Fibroblast of upper back skin (primary cell): ENCODE results near the gene CLPTM1L.

Experiments used
- DNase-seq: peaks from one replicate; pipeline ENCODE4 v3.0.0-alpha.2; 2013

CLPTM1L gene

DNA sequence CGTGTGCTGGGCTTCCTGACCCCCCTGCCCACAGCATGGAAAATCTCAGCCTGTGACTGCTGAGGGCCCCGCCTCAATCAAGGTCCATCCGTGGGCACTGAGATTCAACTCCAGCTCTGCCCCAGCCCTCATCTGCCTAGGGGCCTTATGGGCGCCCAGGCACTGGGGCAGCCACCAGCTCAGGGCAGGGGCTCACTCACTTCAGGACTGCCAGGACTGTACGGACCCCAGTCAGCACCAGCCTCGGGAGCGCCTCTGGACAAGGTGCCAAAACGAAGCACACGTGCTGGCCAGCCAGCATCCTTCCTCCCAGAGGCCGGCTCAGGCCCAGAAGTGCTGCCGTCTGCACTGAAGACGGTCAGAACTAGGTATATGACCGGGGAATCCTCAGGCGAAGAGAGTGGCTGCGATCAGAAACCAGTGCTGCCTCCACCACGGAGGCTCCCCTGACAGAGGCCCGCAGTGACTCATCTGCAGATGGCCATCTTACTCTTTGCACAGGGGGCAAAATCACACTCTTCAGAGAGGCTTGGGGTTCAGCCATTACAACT lies 19.6 kb downstream of the CLPTM1L start:
- no peak for DNase-seq

GRCh38 chr5:1324719-1325190 lies 20.1 kb downstream of the CLPTM1L start:
- DNase-seq, result no peak

GRCh38 chr5:1324301-1324700 lies 20.6 kb downstream of the CLPTM1L start:
- no peak for DNase-seq

GRCh38 chr5:1323803-1324173 lies 21.1 kb downstream of the CLPTM1L start:
- no peak for DNase-seq

GRCh38 chr5:1322955-1323802 lies 21.7 kb downstream of the CLPTM1L start:
- no peak for DNase-seq

DNA sequence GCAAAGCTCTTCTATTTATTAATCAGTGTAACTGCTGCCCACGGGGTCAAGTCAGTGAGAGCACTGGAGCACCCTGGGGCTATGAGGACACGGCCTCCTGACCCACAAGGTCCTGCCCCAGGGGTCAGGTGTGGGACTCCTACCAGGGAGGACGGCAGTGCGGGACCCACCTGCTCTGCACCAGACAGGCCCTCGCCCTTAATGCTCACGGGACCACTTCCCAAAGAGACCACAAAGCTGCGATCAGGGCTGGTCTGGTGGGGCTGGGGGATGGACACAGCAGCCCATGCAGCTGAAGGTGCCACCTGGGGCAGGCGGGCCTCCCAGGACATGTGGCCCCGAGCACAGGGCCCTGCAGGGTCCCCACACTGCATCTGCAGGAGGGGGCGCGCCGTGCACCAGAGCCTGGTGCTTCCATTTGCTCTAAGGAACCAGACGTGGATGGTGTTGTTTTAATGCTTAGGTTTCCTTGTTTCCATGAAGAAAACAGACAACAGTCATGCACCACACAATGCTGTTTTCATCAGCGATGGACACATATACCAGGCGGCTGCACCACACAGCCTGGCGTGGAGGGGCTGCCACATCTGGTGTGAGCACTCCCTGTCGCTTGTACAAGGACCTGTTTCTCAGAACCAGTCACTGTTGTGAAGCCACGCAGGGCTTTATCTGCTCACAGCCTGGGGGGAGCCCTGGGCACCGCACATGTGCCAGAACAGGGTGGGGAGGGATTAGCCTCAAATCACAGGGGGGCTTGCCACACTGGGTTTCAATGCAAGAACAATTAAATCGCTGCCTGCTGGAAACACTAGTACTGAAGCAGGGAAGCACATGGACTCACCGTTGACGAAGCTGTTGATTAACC lies 22.6 kb downstream of the CLPTM1L start:
- no peak for DNase-seq

- no peak for DNase-seq
Measured at GRCh38 chr5:1321576-1321975, 23.3 kb downstream of the CLPTM1L start.

GRCh38 chr5:1320436-1321344 lies 24.2 kb downstream of the CLPTM1L start:
- no peak for DNase-seq

DNA sequence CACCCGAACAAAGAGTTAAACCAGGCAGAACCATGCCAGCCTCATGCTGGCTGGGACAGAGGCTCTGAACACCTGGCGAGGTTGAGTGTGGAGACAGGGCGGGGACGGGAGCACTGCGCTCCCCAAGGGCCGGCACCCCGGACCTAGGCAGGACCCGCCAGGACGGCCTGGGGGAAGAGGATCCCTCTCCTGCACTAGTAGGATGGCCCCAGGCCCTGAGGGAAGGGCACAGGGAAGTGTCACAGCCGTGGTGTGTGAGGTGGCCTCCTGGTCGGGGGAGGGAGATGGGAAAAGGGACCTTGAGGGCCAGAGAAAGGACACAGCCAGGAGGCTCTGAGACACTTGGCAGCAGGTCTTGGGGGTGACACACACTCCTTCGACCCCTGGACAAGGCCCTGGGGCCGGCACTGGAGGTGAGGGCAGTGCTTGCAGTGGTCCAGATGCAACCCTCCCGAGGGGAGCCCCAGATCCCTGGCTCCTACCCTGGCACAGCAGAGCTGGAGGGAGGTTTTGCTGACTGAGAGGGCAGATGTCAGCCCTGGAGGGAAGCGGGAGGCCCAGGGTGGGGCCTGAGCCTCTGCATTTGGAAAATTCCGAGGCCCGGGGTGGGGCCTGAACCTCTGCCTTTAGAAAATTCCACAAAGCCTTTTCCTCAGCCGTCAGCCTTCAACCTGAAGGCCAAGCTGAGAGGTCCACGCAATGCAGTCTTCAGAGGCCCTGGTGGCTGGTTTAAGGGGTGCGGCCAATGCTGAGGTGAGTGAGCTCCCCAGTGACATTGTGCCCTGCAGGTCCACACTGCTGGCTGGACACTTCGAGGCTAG lies 25.3 kb downstream of the CLPTM1L start:
- DNase-seq, result no peak

DNA sequence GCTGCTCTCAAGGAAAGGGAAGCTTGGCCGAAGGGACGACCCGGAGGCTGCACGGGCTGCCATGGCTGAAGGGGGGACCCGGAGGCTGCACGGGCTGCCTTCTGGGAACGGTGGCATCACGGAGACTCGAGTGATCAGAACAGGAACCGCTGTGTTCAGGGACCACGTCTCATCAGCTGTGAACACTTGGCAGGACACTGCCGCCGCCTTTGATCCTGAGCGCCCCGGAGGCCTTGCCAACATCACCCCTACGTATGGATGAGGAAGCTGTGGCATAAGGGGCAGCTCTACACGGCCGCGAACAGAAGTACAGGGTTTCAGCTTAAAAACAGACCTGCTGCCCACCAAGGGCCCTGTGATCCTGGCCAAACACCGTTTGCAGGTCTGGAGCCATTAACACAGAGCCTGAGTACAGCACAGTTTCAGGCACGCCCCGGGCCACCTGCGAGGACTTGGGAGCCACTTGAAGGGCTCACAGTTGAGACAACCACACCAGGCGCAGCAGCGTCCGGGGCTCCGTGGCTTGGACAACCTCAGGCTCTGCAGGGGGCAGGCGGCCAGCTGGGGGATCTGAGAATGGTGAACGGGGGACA lies 26.1 kb downstream of the CLPTM1L start:
- no peak for DNase-seq

DNA sequence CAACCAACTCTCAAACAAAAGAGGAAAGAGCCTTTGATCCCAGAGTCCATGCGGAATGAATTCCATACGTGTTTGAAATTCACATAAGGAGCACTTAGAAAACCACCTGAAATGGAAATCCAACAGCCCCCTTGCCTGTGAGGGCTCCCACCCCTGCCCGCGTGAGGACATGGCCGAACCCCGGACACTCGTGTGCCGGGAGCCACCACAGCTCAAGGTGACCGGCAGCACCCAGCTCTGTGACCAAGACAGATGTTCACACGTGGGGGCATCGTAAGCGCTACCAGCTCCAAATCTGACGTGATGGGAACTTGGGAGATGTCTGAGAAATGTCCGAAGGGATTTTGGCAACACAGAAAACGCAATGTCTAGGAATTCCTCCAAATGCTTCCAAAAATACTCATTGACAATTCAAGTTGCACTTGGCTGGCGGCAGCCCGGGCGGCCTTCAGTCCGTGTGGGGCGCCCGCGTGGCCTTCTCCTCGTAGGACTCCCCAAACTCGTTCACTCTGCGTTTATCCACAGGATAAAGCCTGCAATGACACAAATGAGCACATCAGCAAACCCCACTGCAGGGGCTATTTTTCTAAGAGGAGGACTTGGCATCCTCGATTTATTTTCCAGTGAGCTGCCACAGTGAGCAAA lies 26.9 kb downstream of the CLPTM1L start:
- no peak for DNase-seq

DNA sequence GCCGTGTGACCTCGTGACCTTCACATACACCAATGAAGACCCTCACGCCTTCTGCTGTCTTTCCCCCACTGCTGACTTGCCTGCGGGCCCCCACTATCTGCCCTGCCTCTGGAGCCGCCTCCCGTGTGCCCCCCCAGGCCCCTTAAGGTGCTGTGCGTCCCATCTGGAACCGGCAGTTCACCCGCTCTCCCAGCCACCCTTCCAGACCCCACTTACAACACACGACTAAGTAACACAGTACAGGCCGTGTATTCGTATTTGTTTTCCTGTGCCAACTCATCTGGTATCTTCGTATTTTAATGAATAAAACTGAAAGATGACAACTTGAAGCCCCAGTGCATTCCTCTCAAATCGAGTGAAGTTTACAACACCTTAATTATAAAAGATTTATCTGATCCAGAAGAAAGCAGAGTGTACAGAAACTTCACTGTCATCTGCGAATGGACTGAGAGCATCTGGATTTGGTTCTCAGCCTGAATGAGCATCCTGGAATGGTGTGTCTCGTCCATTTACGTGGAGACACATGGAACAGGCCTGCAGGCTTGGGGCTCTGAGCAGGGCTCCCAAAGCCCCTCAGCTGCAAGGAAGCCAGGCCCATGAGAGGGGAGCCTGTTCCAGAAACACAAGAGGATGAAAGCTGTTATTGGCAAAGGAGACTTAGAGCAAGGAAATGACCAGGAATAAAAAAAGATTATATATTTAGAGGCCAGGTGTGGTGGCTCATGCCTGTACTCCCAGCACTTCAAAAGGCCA lies 28.1 kb downstream of the CLPTM1L start:
- no peak for DNase-seq

- DNase-seq, result no peak
Measured at GRCh38 chr5:1315709-1316587, 29.0 kb downstream of the CLPTM1L start.

- DNase-seq, result no peak
Measured at GRCh38 chr5:1315018-1315708, 29.7 kb downstream of the CLPTM1L start.

- no peak for DNase-seq
Measured at GRCh38 chr5:1314564-1314982, 30.3 kb downstream of the CLPTM1L start.

DNA sequence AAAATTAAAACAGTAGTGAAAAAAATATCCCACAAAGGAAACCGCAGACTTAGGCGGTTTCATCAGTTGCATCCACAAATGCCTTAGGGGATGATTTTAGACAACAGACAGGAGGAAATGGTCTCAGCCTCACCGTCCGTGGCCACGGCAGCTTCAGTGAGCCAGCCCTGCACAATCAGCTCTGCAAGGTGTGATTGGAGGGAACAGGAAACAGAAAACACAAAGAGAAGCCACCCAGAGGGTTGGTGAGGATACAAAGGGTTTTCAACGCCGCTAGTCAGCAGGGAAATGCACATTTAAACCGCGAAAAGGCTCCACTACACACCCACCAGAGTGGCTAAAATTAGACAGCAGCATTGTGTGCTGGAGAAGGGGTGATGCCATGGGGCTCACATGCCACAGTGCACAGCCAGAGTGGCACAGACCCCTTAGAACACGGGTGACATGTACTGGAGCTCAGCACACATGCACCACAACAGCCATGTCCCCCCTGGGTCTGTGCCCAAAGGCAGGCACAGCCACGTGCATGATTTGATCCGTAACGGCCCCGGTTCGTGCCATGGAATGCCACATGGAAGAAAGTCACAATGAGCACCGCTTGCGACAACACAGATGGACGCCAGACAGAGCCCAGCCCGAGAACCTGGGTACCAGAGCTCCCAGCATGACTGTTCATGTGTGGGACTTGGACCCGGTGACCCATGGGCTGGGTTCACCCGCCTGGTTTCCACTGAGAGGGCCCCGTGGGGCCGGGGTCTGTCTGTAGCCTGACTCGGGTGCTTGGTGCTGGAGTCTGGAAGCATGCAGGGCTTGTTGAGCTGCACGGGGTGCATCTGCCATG lies 31.7 kb downstream of the CLPTM1L start:
- no peak for DNase-seq

- no peak for DNase-seq
Measured at GRCh38 chr5:1312206-1312605, 32.7 kb downstream of the CLPTM1L start.
